ENCODE results near the gene SIAH1. TPM values are rescaled to one million over a fixed set of nuclear protein-coding genes. Genes with fewer than 3 reads are reported as not detected.

SIAH1 gene
- total and polyA plus RNA-seq, 2 donors (not counting 1 experiment from before 2014, with no cell fraction given): 21.4 to 59.1 TPM

DNA sequence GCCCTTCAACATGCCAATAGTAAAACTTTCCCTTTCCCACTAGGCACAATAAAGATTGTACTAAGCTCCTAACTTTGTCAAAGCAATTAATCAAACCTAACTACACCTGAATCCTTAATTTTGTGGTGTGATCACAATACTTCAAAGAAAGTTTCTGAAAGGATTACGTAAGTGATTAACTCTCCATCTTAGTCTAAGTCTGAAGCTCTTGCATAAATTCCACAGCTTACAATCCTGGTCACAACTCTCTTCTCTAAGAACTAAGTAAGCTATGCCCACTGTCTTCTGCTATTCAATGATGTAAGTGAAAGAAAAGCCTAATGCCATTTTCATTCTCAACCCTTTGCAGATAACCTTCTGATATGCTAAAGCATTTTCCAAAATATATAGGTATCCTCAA lies 15.4 kb downstream of the SIAH1 start:
- H3K9ac ChIP-seq (ENCODE audit: insufficient read depth, low read length): no peak overlapping the region
- H3K4me1 ChIP-seq (ENCODE audit: control insufficient read depth, extremely low read depth, insufficient read depth, low read length): peaks cover 16% of the 10 kb centered on the region
- no peaks in the 10 kb centered on the region for H3K27me3 ChIP-seq (ENCODE audit: control insufficient read depth, insufficient read depth, low read length)
- no peak overlapping the region for H2AFZ ChIP-seq (ENCODE audit: low read length)
- no peak overlapping the region for H3K27ac ChIP-seq (ENCODE audit: insufficient read depth, low read length)
- H3K4me3 ChIP-seq (replicated peaks in 1 of 4; ENCODE audit: control extremely low read depth in 1 of 4, insufficient read depth in 1 of 4, low read depth in 3 of 4, low read length in 4 of 4): no peak overlapping the region
- peak in 1 of 2 donors; percentile 24 for DNase-seq (ENCODE audit: low read depth in 2 of 2)
- H3K36me3 ChIP-seq (ENCODE audit: control insufficient read depth, insufficient read depth, low read length): no peaks in the 10 kb centered on the region
- H3K9me3 ChIP-seq (ENCODE audit: control insufficient read depth, insufficient read depth, low read depth, low read length): no peaks in the 10 kb centered on the region
- H3K79me2 ChIP-seq (ENCODE audit: control insufficient read depth, insufficient read depth, low read length): peaks cover 83% of the 10 kb centered on the region
- TF ChIP-seq CTCF (conservative IDR thresholded peaks at IDR 0.05 in 1 of 2, IDR thresholded peaks at IDR 0.05 in 1 of 2; ENCODE audit: low read depth in 1 of 2, low read length in 2 of 2) (no peak), EZH2 (IDR thresholded peaks at IDR 0.05; ENCODE audit: low read length, missing control alignments) (no peak)
- H3K4me2 ChIP-seq (ENCODE audit: extremely low read depth, insufficient read depth, low read length): no peak overlapping the region
- H4K20me1 ChIP-seq (ENCODE audit: control insufficient read depth, extremely low read depth, insufficient read depth, low read length): peaks cover 2% of the 10 kb centered on the region

- peak in 1 of 2 donors; percentile 14 for DNase-seq (ENCODE audit: low read depth in 2 of 2)
- Histone ChIP-seq H3K27ac (ENCODE audit: insufficient read depth, low read length) (peak overlapping the region; percentile 89), H4K20me1 (ENCODE audit: control insufficient read depth, extremely low read depth, insufficient read depth, low read length) (no peaks in the 10 kb centered on the region), H3K79me2 (ENCODE audit: control insufficient read depth, insufficient read depth, low read length) (peaks cover 80% of the 10 kb centered on the region), H3K4me3 (replicated peaks in 1 of 4; ENCODE audit: control extremely low read depth in 1 of 4, insufficient read depth in 1 of 4, low read depth in 3 of 4, low read length in 4 of 4) (peak overlapping the region in 1 of 4 experiments; percentile 3), H3K36me3 (ENCODE audit: control insufficient read depth, insufficient read depth, low read length) (no peaks in the 10 kb centered on the region), H3K9me3 (ENCODE audit: control insufficient read depth, insufficient read depth, low read depth, low read length) (no peaks in the 10 kb centered on the region), H2AFZ (ENCODE audit: low read length) (no peak overlapping the region), H3K9ac (ENCODE audit: insufficient read depth, low read length) (no peak overlapping the region), H3K27me3 (ENCODE audit: control insufficient read depth, insufficient read depth, low read length) (no peaks in the 10 kb centered on the region), H3K4me2 (ENCODE audit: extremely low read depth, insufficient read depth, low read length) (no peak overlapping the region), H3K4me1 (ENCODE audit: control insufficient read depth, extremely low read depth, insufficient read depth, low read length) (peaks cover 10% of the 10 kb centered on the region)
- TF ChIP-seq EZH2 (IDR thresholded peaks at IDR 0.05; ENCODE audit: low read length, missing control alignments) (no peak), CTCF (conservative IDR thresholded peaks at IDR 0.05 in 1 of 2, IDR thresholded peaks at IDR 0.05 in 1 of 2; ENCODE audit: low read depth in 1 of 2, low read length in 2 of 2) (no peak)
Observed at GRCh38 chr16:48367441-48368049, 17.7 kb downstream of the SIAH1 start.

GRCh38 chr16:48366165-48367093 lies 18.8 kb downstream of the SIAH1 start:
- Histone ChIP-seq H4K20me1 (ENCODE audit: control insufficient read depth, extremely low read depth, insufficient read depth, low read length) (no peaks in the 10 kb centered on the region), H3K36me3 (ENCODE audit: control insufficient read depth, insufficient read depth, low read length) (peaks cover 4% of the 10 kb centered on the region), H3K9me3 (ENCODE audit: control insufficient read depth, insufficient read depth, low read depth, low read length) (no peaks in the 10 kb centered on the region), H3K27ac (ENCODE audit: insufficient read depth, low read length) (peak overlapping the region; percentile 89), H3K27me3 (ENCODE audit: control insufficient read depth, insufficient read depth, low read length) (no peaks in the 10 kb centered on the region), H3K79me2 (ENCODE audit: control insufficient read depth, insufficient read depth, low read length) (peaks cover 80% of the 10 kb centered on the region), H3K4me3 (replicated peaks in 1 of 4; ENCODE audit: control extremely low read depth in 1 of 4, insufficient read depth in 1 of 4, low read depth in 3 of 4, low read length in 4 of 4) (peak overlapping the region; percentile 60 to 84 (median 62)), H3K4me1 (ENCODE audit: control insufficient read depth, extremely low read depth, insufficient read depth, low read length) (peaks cover 10% of the 10 kb centered on the region), H3K4me2 (ENCODE audit: extremely low read depth, insufficient read depth, low read length) (peak overlapping the region; percentile 96), H3K9ac (ENCODE audit: insufficient read depth, low read length) (peak overlapping the region; percentile 69), H2AFZ (ENCODE audit: low read length) (no peak overlapping the region)
- DNase-seq (ENCODE audit: low read depth in 2 of 2): peak; percentile 94 to 98
- TF ChIP-seq CTCF (conservative IDR thresholded peaks at IDR 0.05 in 1 of 2, IDR thresholded peaks at IDR 0.05 in 1 of 2; ENCODE audit: low read depth in 1 of 2, low read length in 2 of 2) (no peak), EZH2 (IDR thresholded peaks at IDR 0.05; ENCODE audit: low read length, missing control alignments) (no peak)

Measured in fibroblast of lung (primary cell).